Activated CD4-positive, alpha-beta T cell treated with anti-CD3 and anti-CD28 coated beads for 24 hours (primary cell): ENCODE data around the gene ABCA4.

Experiments used
- DNase-seq, 2 donors: peaks; one replicate each; pipeline ENCODE4 v3.0.0-alpha.2; 2020; ENCODE audit warnings: low read depth in 2 of 2

Gene ABCA4

GRCh38 chr1:94050675-94051074 is 70.3 kb downstream of the ABCA4 start:
- DNase-seq, result no peak

- DNase-seq, result no peak
Observed at GRCh38 chr1:94050254-94050653, 70.7 kb downstream of the ABCA4 start.

GRCh38 chr1:94049791-94050190 is 71.2 kb downstream of the ABCA4 start:
- no peak for DNase-seq

GRCh38 chr1:94048413-94049164 is 72.4 kb downstream of the ABCA4 start:
- DNase-seq, result no peak

GRCh38 chr1:94047949-94048348 is 73.0 kb downstream of the ABCA4 start:
- DNase-seq, result no peak

- DNase-seq, result peak; percentile 8 to 22
Observed at GRCh38 chr1:94045465-94046056, 75.4 kb downstream of the ABCA4 start.

GRCh38 chr1:94044891-94045290 is 76.1 kb downstream of the ABCA4 start:
- no peak for DNase-seq

- no peak for DNase-seq
Observed at GRCh38 chr1:94044290-94044790, 76.6 kb downstream of the ABCA4 start.

GRCh38 chr1:94043738-94044289 is 77.1 kb downstream of the ABCA4 start:
- DNase-seq, result no peak

- DNase-seq, result no peak
Observed at GRCh38 chr1:94042388-94042787, 78.6 kb downstream of the ABCA4 start.

- no peak for DNase-seq
Observed at GRCh38 chr1:94039871-94040569, 80.9 kb downstream of the ABCA4 start.

GRCh38 chr1:94039514-94039870 is 81.5 kb downstream of the ABCA4 start:
- DNase-seq, result peak; percentile 30 to 54

GRCh38 chr1:94038511-94038910 is 82.4 kb downstream of the ABCA4 start:
- no peak for DNase-seq

GRCh38 chr1:94037392-94038229 is 83.3 kb downstream of the ABCA4 start:
- no peak for DNase-seq

- no peak for DNase-seq
Observed at GRCh38 chr1:94036730-94037129, 84.2 kb downstream of the ABCA4 start.

GRCh38 chr1:94033849-94034248 is 87.1 kb downstream of the ABCA4 start:
- DNase-seq, result no peak

GRCh38 chr1:94032637-94033036 is 88.3 kb downstream of the ABCA4 start:
- DNase-seq, result no peak

GRCh38 chr1:94031591-94031990 is 89.4 kb downstream of the ABCA4 start:
- no peak for DNase-seq

GRCh38 chr1:94031154-94031553 is 89.8 kb downstream of the ABCA4 start:
- no peak for DNase-seq

- no peak for DNase-seq
Observed at GRCh38 chr1:94029130-94029993, 91.6 kb downstream of the ABCA4 start.
